GDM1 (cell line): Measurements from ENCODE around the gene CRISP3.
"Not testable (repeated sequence)": the region's sequence is repeated elsewhere in the genome, so short reads cannot be mapped to it uniquely, and the experiment has no call there.

Experiments
- DNase-seq: peaks from one replicate; lab custom pipeline; 2025; lab: John Stamatoyannopoulos, UW

CRISP3 gene

GRCh38 chr6:49744259-49744658 is at the start of gene CRISP3:
Gene CRISP3, minus strand, starts transcription at chr6:49744388. Its CDS starts 21 bp downstream, at chr6:49744367.
- DNase-seq, result no peak

GRCh38 chr6:49790341-49790740 is 46.2 kb upstream of the CRISP3 start:
- DNase-seq, result peak; percentile 14

GRCh38 chr6:49787176-49787575 is 43.0 kb upstream of the CRISP3 start, which contains the start of gene PGK2:
Gene PGK2, minus strand, starts transcription at chr6:49787285. Its CDS starts 98 bp downstream, at chr6:49787187.
- no peak for DNase-seq

- no peak for DNase-seq
These were observed 40.1 kb upstream of the CRISP3 start for GRCh38 chr6:49784272-49784671.

- no peak for DNase-seq
These were observed 38.5 kb upstream of the CRISP3 start for GRCh38 chr6:49782725-49783124.

GRCh38 chr6:49782293-49782692 is 38.1 kb upstream of the CRISP3 start:
- DNase-seq, result no peak

GRCh38 chr6:49776444-49776843 is 32.3 kb upstream of the CRISP3 start:
- DNase-seq, result peak; percentile 21

- no peak for DNase-seq
These were observed 30.9 kb upstream of the CRISP3 start for GRCh38 chr6:49775043-49775442.

- no peak for DNase-seq
These were observed 28.1 kb upstream of the CRISP3 start for GRCh38 chr6:49772285-49772684.

- no peak for DNase-seq
These were observed 22.6 kb upstream of the CRISP3 start for GRCh38 chr6:49766762-49767161.

- no peak for DNase-seq
These were observed 20.5 kb upstream of the CRISP3 start for GRCh38 chr6:49764571-49765236.

- DNase-seq, result no peak
These were observed 759 bp downstream of the CRISP3 start for GRCh38 chr6:49743429-49743828.

- no peak for DNase-seq
These were observed 4.8 kb downstream of the CRISP3 start for GRCh38 chr6:49739423-49739822.

GRCh38 chr6:49736017-49736508 is 8.1 kb downstream of the CRISP3 start:
- no peak for DNase-seq

GRCh38 chr6:49733680-49734079 is 10.5 kb downstream of the CRISP3 start:
- DNase-seq, result no peak

- no peak for DNase-seq
These were observed 11.4 kb downstream of the CRISP3 start for GRCh38 chr6:49732781-49733180.

- DNase-seq, result no peak
These were observed 13.9 kb downstream of the CRISP3 start for GRCh38 chr6:49730251-49730650.

- not testable (repeated sequence) for DNase-seq
These were observed 20.3 kb downstream of the CRISP3 start for GRCh38 chr6:49723917-49724316.

- DNase-seq, result no peak
These were observed 22.9 kb downstream of the CRISP3 start for GRCh38 chr6:49721297-49721696.

- no peak for DNase-seq
These were observed 23.8 kb downstream of the CRISP3 start for GRCh38 chr6:49720372-49720771.

GRCh38 chr6:49713346-49713745 is 30.8 kb downstream of the CRISP3 start, which contains the start of gene CRISP2:
Gene CRISP2, minus strand, starts transcription at chr6:49713543. Its CDS starts 4,347 bp downstream, at chr6:49709196.
- no peak for DNase-seq

- DNase-seq, result no peak
These were observed 45.7 kb downstream of the CRISP3 start for GRCh38 chr6:49698478-49698877.

GRCh38 chr6:49693512-49693911 is 50.7 kb downstream of the CRISP3 start:
- DNase-seq, result no peak

- no peak for DNase-seq
These were observed 51.7 kb downstream of the CRISP3 start for GRCh38 chr6:49692534-49692933.
